SKM-1 (cell line): ENCODE data around the gene MAMSTR.
"Not testable (repeated sequence)": the region's sequence is repeated elsewhere in the genome, so short reads cannot be mapped to it uniquely, and the experiment has no call there.

Source experiments
- DNase-seq: peaks from one replicate; lab custom pipeline; 2025; ENCODE audit not compliant: unreplicated experiment; lab: John Stamatoyannopoulos, UW

MAMSTR gene

DNA sequence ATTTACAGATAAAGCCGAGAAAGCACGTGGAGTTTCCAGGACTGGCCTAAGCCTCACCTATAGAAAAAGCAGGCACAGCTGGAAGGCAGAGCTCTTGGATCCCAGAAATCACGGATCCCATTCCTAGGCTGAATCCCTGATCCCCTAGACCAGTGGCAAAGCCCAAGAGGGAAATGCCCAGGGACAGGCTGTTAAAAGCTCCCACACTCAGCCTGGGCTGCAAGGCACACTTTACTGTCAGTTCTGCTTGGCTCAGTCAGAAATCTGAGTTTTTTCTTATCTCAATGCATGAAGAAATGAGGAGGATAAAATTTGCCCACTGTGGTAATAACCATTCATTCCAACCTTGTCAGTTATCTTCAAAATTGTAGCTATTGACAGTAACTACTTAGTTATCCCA lies 31.7 kb downstream of the MAMSTR start:
- DNase-seq, result no peak

- not testable (repeated sequence) for DNase-seq
Observed at GRCh38 chr19:48686637-48687036, 32.9 kb downstream of the MAMSTR start.

GRCh38 chr19:48686088-48686487 lies 33.4 kb downstream of the MAMSTR start:
- no peak for DNase-seq

- DNase-seq, result no peak
Observed at GRCh38 chr19:48685583-48685982, 33.9 kb downstream of the MAMSTR start.

DNA sequence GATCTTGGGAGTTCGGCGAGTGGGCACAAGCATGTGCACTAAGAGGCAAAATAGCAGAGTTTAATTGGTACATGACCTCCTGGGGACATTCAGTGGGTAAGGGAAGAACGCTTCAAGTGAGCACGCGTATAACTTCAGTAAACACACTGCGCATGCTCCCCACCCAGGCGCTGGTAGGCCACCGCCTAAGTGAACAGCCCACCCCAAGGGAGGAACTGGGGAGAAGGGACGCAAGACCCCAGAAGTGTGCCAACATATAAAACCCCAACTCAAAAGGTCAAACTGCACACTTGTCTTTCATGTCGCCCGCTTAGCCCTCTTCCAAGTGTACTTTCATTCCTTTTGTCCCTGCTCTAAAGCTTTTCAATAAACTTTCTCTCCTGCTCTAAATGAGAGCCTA lies 36.2 kb downstream of the MAMSTR start:
- no peak for DNase-seq

DNA sequence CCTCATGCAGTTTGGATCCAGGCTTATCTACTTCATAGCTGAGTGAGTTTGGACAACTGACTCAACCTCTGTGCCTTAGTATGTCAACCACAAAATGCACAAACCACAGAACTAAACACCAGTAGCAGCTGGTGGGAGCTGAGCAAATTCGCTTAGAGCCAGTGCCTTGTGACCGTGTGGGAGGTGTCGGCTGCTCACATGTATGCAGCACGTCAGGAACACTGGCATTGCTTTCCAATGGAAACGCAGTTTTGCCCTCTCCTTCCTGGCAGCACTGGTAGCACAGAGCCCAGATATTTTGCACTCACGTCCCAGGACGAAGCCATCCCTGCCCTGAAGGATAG lies 38.4 kb downstream of the MAMSTR start:
- DNase-seq, result no peak

- DNase-seq, result no peak
Observed at GRCh38 chr19:48680436-48681126, 38.9 kb downstream of the MAMSTR start.

DNA sequence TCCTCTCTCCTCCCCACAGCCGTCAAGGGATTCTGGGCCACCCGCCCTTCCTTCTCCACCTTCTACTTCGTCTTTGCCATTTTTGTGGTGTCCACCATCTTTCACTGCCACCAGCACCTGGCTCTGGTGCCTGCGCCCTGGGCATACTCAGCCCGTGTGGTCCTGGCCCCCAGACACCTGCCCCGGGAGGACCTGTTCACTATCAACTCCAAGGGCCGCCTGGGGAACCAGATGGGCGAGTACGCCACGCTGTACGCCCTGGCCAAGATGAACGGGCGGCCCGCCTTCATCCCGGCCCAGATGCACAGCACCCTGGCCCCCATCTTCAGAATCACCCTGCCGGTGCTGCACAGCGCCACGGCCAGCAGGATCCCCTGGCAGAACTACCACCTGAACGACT lies 39.5 kb downstream of the MAMSTR start:
- not testable (repeated sequence) for DNase-seq

DNA sequence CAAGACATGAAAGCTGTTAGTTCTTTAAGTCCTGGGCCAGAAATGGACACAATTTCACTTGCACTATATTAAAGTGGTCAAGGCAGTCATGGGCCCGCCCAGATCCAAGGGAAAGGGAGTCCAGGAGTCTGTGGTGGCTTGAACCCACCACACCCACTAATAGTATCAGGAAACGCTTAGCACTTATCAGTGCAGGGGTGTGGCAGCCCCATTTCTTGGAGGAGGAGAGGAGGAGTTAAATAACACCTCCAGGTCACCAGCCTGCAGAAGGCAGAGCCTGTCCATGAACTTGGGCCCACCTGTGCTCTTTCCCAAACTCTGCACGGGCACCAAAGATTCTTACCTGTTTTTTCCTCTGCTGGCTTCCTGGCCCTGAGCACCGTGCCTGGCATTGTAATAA lies 41.3 kb downstream of the MAMSTR start:
- no peak for DNase-seq

DNA sequence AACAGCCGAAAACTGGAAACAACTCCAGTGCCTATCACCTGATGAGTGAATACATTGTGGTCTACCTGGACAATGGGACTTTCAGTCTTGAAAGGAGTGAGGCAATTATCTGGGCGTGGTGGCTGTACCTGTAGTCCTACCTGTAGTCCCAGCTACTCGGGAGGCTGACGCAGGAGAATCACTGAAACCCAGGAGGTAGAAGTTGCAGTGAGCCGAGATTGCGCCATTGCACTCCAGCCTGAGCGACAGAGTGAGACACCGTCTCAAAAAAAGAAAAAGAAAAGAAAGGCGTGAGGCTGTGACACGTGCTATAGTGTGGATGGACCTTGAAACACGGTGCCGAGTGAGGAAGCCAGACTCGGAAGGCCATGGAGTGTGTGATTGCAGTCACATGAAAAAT lies 42.6 kb downstream of the MAMSTR start:
- DNase-seq, result no peak

- DNase-seq, result no peak
Observed at GRCh38 chr19:48676487-48676886, 43.0 kb downstream of the MAMSTR start.

DNA sequence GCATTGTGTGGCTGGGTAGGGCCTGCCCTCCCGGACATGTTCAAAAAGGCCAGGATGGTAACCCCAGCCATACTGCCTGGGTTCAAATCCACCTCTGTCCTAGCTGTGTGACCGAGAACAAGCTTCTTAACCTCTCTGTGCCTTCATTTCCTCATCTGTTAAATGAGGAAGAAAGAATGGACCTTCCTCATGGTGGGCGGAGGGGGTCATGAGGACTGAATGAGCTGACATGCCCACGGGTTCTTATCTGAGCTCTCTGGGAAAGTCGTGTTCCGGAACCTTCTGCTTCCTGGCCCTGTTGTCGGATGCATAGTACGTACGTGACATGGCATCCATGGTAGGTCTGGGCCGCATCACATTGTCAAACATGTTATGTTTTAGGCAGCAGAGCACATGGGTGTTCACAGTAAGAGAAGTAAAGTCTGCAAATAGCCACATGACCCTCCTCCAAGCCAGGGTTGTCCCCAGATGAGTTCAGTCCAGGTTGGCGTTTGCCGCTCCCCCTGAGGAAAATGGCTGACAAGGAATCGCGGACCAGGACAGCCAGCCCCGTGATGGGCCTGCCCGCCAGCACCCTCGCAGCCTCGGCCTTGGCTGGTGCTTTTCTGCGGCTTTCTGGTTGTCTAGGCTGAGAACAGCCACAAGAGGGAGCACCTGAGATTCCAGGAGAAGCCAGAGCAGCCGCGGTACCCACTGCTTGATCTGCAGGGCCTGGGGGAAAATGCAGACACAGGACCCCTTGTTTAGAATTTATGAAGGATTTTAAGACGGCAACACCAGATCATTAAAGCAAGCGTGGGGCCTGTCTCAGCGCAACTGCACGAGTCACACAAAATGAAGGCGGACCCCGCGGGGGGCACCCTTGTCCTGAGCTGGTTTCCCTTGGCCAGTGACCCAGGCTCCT lies 44.4 kb downstream of the MAMSTR start:
- peak; percentile 9 for DNase-seq

DNA sequence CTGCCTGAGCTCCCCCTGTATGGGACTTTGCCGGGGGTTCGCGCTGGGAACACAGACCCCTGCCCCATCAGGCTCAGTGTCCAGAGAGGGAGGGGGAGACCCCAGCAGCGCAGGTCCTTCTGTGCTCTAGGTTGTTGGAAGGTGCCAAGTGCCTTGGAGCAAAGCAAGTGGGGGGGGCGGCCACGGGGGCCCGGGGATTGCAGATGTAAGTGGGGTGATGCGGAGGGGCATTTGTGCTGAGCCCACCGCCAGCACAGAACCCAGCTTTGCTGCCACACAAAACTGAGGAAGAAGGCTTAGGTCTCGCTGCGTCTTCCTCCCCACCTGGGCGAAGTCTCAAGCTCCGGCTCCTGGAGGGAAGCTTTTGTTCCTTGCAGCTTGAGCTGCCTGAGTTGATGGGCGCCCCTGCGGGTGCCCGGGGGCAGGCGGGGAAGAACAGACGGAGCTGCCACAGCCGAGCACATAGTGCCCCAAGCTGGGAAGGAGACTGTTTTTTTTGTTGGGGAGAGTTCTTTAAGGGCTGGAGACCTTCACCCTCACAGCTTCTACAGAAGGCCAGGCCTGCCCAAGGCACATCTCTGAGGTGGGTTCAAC lies 45.2 kb downstream of the MAMSTR start:
- no peak for DNase-seq

DNA sequence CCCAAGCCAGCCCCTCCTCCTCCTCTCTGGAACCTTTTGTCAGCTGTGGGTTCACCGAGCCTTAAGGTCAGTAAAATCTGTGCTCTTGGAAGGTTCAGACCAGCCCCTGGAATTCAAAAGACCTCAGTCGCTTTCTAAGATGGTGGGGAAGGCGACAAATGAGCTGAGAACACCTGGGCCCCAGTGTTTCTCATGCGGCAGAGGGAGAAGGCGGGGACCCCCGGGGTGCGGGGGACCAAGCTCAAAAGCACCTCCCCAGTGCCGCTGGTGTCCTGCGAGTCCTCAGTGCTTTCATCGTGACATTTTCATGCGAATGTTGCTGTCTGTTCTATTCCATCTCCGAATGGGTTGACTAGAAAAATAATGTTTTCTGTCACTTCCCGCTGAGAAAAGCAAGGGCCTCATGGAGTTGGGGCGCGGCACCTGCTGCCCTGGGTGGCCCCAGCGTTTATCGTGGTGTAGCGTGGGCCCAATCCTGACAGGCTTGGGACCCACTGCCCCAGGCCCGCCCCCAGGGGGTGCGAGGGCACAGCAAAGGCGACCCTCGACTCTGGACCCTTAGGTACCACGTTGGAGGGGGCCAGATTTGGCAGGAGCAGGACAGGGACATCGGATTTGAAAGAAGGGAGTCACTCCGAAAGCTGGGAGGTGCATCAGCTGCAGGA lies 46.0 kb downstream of the MAMSTR start:
- DNase-seq, result no peak

DNA sequence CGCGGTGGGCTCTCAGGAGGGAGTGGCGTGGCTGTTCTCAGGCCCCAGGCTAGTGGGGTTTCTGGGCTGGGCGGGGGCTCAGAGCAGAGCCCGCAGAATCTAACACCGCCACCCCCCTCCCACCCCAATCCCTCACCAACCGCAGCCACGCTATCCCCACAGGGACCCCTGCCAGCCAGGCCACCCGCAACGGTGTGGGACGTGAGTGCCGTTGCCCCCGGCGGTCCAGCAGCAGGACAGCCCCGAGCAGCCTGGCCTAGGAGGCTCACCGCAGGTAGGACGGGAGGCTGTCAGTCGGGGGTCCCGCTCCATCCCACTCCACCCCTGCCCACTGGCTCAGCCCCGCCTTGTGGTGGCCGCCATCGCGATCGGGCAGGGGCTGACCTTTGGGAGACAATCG lies 46.5 kb downstream of the MAMSTR start, which contains the start of gene NTN5:
NTN5 (minus strand) TSS at position 24 of the 400 bp plus-strand sequence. CDS start 2,031 bp downstream, outside the sequence.
- no peak for DNase-seq

- no peak for DNase-seq
Observed at GRCh38 chr19:48671446-48671995, 48.0 kb downstream of the MAMSTR start.

DNA sequence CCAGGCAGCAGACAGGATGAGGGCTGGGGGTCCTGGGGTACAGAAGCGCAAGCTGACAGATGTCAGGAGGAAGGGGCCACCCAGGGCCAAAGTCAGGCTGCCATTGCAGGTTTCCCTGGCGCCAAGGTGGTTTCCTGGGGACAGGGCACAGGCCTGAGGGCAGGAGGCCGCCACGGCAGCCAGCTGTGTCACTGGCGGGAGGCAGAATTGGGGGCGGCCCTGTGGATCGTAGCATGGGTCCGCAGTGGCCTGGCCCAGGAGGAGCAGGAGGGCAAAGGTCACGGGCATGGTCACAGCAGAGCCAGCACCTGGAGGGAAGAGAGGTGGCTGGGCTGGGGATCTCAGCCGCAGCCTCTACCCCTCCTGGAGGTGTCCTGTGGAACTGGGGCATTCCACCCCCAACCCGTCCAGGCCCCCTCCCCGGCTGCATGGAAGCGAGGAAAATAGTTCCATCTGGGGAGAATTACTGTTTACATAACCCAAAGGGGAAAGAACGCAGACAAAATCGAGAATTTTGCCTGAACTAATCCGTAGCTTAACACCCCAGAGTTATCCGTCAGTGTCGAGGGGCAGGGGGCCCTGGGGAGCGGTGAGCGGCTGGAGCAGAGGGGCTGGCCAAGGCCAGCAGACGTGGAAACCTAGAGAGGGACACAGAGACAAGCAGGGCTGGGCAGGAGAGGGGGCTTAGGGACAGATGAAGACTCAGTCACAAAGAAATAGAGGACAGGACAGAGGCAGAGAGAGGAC lies 48.7 kb downstream of the MAMSTR start:
- no peak for DNase-seq

- DNase-seq, result no peak
Observed at GRCh38 chr19:48669903-48670668, 49.4 kb downstream of the MAMSTR start.

DNA sequence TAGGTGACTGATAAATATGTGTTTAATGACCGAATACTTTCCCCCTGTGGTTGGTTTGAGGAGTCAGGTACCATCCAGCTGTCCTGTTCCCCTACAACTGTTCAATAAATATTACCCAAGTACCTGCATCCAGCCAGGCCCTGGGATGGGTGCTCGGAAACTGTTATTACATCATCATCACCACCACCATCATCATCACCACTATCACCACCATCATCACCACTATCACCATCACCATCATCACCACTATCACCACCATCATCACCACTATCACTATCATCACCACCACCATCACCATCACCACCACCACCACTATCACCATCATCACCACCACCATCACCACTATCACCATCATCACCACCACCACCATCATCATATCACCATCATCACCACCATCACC lies 50.8 kb downstream of the MAMSTR start:
- DNase-seq, result no peak

- no peak for DNase-seq
Observed at GRCh38 chr19:48668332-48668731, 51.2 kb downstream of the MAMSTR start.
